ENCODE measurements around the gene NIN. TPM values are rescaled to one million over a fixed set of nuclear protein-coding genes. Genes with fewer than 3 reads are reported as not detected.
A peak's percentile ranks its signal among the peaks of the same experiment; 100 is the strongest.

Gene NIN
- total RNA-seq, 2 donors from 2014 or later: 14.3 to 20.5 TPM

- TF ChIP-seq POLR2A (IDR thresholded peaks at IDR 0.05) (no peak), POLR2AphosphoS5 (IDR thresholded peaks at IDR 0.05) (peak; percentile 43)
- no peaks in the 10 kb centered on the region for H3K36me3 ChIP-seq
- no peaks in the 10 kb centered on the region for H3K4me1 ChIP-seq (replicated peaks)
- intact Hi-C loops (cut with DNase I): no loop called here
- peak; percentile 46 for DNase-seq (ENCODE audit: low spot score)
- no peaks in the 10 kb centered on the region for H3K9me3 ChIP-seq
- peak overlapping the region in 1 of 2 donors; percentile 57 for H3K27ac ChIP-seq
- no peak overlapping the region for H3K4me3 ChIP-seq
- no peaks in the 10 kb centered on the region for H3K27me3 ChIP-seq (replicated peaks; ENCODE audit: insufficient read depth)
- WGBS: 9% methylated on average over 3 of the region's 3 CpGs
Measured at GRCh38 chr14:50741567-50741966, 89.4 kb downstream of the NIN start.

DNA sequence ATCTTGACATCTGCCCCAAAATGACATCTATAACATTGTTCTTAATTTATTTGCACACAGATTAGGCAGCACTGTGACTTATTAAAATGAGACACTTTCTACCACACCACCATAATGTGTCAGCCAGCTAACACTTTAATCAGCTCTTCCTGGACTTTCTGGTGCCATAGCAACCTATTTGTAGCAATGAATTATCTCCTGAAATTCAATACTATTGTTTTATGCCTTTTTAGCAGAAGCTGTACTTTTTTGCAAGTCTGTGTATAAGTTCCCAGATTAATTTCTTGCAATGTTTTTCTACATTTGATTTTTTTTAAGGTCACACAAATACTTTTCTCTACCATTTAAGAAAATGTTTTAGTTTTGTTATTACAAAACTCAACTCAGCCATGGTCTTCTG is 90.1 kb downstream of the NIN start:
- H3K27ac ChIP-seq: peak overlapping the region in 1 of 2 donors; percentile 58
- H3K9me3 ChIP-seq: no peaks in the 10 kb centered on the region
- no peak for DNase-seq (ENCODE audit: low spot score)
- H3K27me3 ChIP-seq (replicated peaks; ENCODE audit: insufficient read depth): no peaks in the 10 kb centered on the region
- no peak overlapping the region for H3K4me3 ChIP-seq
- no peaks in the 10 kb centered on the region for H3K4me1 ChIP-seq (replicated peaks)
- no peaks in the 10 kb centered on the region for H3K36me3 ChIP-seq
- intact Hi-C loops (cut with DNase I): no loop called here
- TF ChIP-seq POLR2A (IDR thresholded peaks at IDR 0.05): no peak
- TF ChIP-seq, protein P1, sequence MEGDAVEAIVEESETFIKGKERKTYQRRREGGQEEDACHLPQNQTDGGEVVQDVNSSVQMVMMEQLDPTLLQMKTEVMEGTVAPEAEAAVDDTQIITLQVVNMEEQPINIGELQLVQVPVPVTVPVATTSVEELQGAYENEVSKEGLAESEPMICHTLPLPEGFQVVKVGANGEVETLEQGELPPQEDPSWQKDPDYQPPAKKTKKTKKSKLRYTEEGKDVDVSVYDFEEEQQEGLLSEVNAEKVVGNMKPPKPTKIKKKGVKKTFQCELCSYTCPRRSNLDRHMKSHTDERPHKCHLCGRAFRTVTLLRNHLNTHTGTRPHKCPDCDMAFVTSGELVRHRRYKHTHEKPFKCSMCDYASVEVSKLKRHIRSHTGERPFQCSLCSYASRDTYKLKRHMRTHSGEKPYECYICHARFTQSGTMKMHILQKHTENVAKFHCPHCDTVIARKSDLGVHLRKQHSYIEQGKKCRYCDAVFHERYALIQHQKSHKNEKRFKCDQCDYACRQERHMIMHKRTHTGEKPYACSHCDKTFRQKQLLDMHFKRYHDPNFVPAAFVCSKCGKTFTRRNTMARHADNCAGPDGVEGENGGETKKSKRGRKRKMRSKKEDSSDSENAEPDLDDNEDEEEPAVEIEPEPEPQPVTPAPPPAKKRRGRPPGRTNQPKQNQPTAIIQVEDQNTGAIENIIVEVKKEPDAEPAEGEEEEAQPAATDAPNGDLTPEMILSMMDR (IDR thresholded peaks at IDR 0.05): no peak
- no peak for TF ChIP-seq POLR2AphosphoS5 (IDR thresholded peaks at IDR 0.05)

DNA sequence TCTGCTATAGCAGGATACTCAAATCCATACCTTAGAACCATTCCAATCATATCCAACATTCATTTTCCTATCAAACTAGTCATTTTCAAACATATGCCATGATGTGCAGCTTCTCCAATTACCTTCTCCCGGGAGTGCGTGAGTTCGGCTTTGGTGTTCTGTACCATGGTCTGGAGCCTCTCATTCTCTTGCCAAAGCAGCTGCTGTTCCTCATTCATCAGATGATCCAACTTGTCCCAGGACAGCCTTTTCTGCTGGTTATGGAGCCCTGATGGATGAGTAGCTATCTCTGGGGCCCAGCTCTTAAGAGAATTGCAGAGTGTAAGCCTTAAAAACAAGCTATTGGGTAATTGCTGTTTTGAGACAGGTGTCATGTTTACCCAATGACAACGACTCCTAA is 91.8 kb downstream of the NIN start:
- Histone ChIP-seq H3K27me3 (replicated peaks; ENCODE audit: insufficient read depth) (no peaks in the 10 kb centered on the region), H3K9me3 (no peaks in the 10 kb centered on the region), H3K27ac (no peak overlapping the region), H3K4me1 (replicated peaks) (no peaks in the 10 kb centered on the region), H3K4me3 (no peak overlapping the region), H3K36me3 (no peaks in the 10 kb centered on the region)
- intact Hi-C loops (cut with DNase I): no loop called here
- 78% methylated on average over 4 of the region's 4 CpGs for WGBS
- TF ChIP-seq POLR2A (IDR thresholded peaks at IDR 0.05) (no peak), POLR2AphosphoS5 (IDR thresholded peaks at IDR 0.05) (no peak)
- TF ChIP-seq, protein P1 (IDR thresholded peaks at IDR 0.05): no peak
- no peak for DNase-seq (ENCODE audit: low spot score)

DNA sequence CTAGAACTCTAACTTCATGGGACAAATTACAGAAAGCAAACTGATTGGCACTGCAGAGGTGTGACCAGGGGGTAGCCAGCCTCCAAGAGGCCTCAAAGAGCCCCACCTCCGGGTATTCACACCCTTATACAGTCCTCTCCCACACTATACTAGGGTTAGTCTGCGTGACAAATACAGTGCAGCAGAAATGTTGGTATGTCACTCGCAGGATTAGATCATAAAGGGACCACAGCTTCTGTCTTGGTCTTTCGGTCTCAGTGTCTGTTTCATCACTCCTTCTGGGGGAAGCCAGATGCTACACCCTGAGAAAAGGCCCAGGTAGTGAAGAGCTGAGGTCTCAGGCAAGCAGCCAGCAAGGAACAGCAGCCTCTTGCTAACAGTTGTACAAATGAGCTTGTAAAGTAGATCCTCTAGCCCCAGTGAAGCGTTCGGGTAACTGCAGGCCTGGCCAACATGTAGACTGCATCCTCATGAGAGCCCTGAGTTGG is 94.0 kb downstream of the NIN start:
- Histone ChIP-seq H3K27ac (peak overlapping the region in 1 of 2 donors; percentile 66), H3K36me3 (no peaks in the 10 kb centered on the region), H3K9me3 (no peaks in the 10 kb centered on the region), H3K4me3 (no peak overlapping the region), H3K4me1 (replicated peaks) (no peaks in the 10 kb centered on the region), H3K27me3 (replicated peaks; ENCODE audit: insufficient read depth) (no peaks in the 10 kb centered on the region)
- WGBS: 76% methylated on average over 6 of the region's 6 CpGs
- TF ChIP-seq POLR2A (IDR thresholded peaks at IDR 0.05) (no peak), POLR2AphosphoS5 (IDR thresholded peaks at IDR 0.05) (no peak)
- TF ChIP-seq, protein P1 (IDR thresholded peaks at IDR 0.05): no peak
- DNase-seq (ENCODE audit: low spot score): peak; percentile 6
- intact Hi-C loops (cut with DNase I): no loop called here

DNA sequence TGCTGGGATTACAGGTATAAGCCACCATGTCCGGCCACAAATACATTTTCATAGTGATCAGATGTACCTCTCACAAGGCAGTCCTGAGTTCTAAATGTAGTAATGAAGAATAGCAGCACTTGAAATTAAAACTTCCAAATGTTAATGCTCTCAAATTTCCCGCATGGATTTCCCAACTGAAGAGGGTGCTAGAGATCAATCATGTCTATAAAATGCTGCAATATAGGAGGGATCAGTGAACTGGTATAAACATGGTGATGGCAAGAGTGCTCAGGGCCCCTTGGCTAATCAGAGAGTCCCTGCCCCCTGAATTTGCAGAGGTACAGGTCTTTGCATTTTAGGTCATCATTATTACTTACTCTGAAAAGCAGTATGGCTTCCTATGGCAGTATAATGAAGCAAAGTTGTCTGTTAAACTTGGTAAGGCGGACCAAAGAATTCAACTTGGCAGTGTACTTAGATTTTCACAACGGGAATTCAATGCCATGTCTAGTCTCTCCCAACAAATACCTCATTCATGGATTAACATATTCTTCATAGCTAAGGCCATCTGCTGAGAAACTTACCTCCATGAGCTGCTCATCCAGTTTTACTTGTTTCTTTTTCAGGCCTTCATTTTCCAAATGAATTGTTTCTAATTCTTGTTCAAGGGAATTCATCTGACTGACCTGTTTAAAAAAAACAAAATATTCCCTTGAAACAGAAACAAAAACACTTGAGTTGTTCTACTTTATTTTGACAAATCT is 95.8 kb downstream of the NIN start:
- no peaks in the 10 kb centered on the region for H3K36me3 ChIP-seq

More for the DNA sequence above, 95.8 kb downstream of the NIN start:
- peak; percentile 35 for DNase-seq (ENCODE audit: low spot score)
- intact Hi-C loops (cut with DNase I): no loop called here
- Histone ChIP-seq H3K27me3 (replicated peaks; ENCODE audit: insufficient read depth) (no peaks in the 10 kb centered on the region), H3K27ac (peak overlapping the region; percentile 6 to 66), H3K9me3 (no peaks in the 10 kb centered on the region), H3K4me1 (replicated peaks) (no peaks in the 10 kb centered on the region), H3K4me3 (no peak overlapping the region)
- TF ChIP-seq POLR2A (IDR thresholded peaks at IDR 0.05): no peak
- TF ChIP-seq, protein P1 (IDR thresholded peaks at IDR 0.05): peak in 1 of 4 experiments; percentile 5
- TF ChIP-seq POLR2AphosphoS5 (IDR thresholded peaks at IDR 0.05): peak; percentile 81
- 53% methylated on average over 4 of the region's 4 CpGs for WGBS
